Measurements from ENCODE around the gene ZNF609.

- TF ChIP-seq CTCF (IDR thresholded peaks at IDR 0.05; ENCODE audit: low read depth, low read length) = no peak
- no peak for TF ChIP-seq EZH2phosphoT487 (IDR thresholded peaks at IDR 0.05; ENCODE audit: low read depth)
Observed at GRCh38 chr15:64500695-64501395, 40.5 kb downstream of the ZNF609 start.
